HepG2 (cell line): Measurements from ENCODE around the gene CIBAR2. TPM values are rescaled to one million over a fixed set of nuclear protein-coding genes. Genes with fewer than 3 reads are reported as not detected.
A peak's percentile ranks its signal among the peaks of the same experiment; 100 is the strongest.

Experiments used
- ATAC-seq: fragments of 200-7000 bp; cut with Tn5 transposase; 3 replicates; pipeline ENCODE4 v1.9.1; 2020; ENCODE audit warnings: mild to moderate bottlenecking, moderate library complexity
- BruUV-seq: library from RNA; stranded (reverse); fragments of 400-500 nt; replicated peaks from 2 replicates; lab custom pipeline; 2021; lab: Mats Ljungman, UMichigan
- CTCF ChIA-PET: fragments of 300-600 bp; formaldehyde crosslinking; extraction: SDS; loops from one replicate; lab custom pipeline; 2021; ENCODE audit warnings: low total read pairs, inconsistent platforms, low intra/inter-chr PET ratio; lab: Yijun Ruan, JAX
- POLR2A ChIA-PET: fragments of 350-600 bp; sonication (Branson Sonifier 250); formaldehyde crosslinking; loops from one replicate; lab custom pipeline; 2020; ENCODE audit warnings: antibody characterized with exemption, inconsistent platforms; lab: Yijun Ruan, JAX
- DNase-seq: peaks from one replicate; pipeline ENCODE4 v3.0.0-alpha.2; 2015; ENCODE audit warnings: low spot score
- FAIRE-seq: peaks from 3 replicates; lab custom pipeline; 2011; peaks lifted over from hg19 to GRCh38; lab: Jason Lieb, UNC
- H2AFZ ChIP-seq: one replicate; pipeline ENCODE4 v1.6.1; 2011; ENCODE audit warnings: low read length, inconsistent platforms
- H3K27ac ChIP-seq: fragments of 300-600 bp; 3 replicates; pipeline ENCODE4 v1.8.0; 2011; ENCODE audit warnings: mixed run types, mild to moderate bottlenecking, mixed read lengths, low read length, inconsistent platforms; ENCODE audit not compliant: insufficient read depth; ENCODE audit errors: extremely low read length
- H3K27me3 ChIP-seq, 2 experiments: fragments of 200-600 bp in 1 of 2; 2 replicates in 1 of 2; 3 replicates in 1 of 2; pipeline versions ENCODE4 v1.6.0 to v1.8.0; 2011; ENCODE audit warnings: low read length in 2 of 2, mild to moderate bottlenecking in 2 of 2, moderate library complexity in 2 of 2, inconsistent platforms in 1 of 2; ENCODE audit not compliant: insufficient read depth in 2 of 2, control insufficient read depth in 1 of 2
- H3K36me3 ChIP-seq, 2 experiments: fragments of 200-600 bp in 1 of 2; replicated peaks in 1 of 2; 2 replicates in 1 of 2; 3 replicates in 1 of 2; pipeline versions ENCODE4 v1.5.1 to v1.8.0; 2011; ENCODE audit warnings: low read length in 2 of 2, inconsistent platforms in 1 of 2; ENCODE audit not compliant: insufficient read depth in 2 of 2, control insufficient read depth in 1 of 2
- H3K4me1 ChIP-seq: 2 replicates; pipeline ENCODE4 v1.5.1; 2012; ENCODE audit warnings: low read length, inconsistent platforms; ENCODE audit not compliant: insufficient read depth
- H3K4me2 ChIP-seq: 2 replicates; pipeline ENCODE4 v1.6.0; 2011; ENCODE audit warnings: low read depth, low read length, inconsistent platforms
- H3K4me3 ChIP-seq, 3 experiments: fragments of 200-600 bp in 1 of 3; sonication (generic), shearing (Covaris generic) in 1 of 3; replicated peaks in 1 of 3; 2 replicates each; pipeline ENCODE4 v1.5.1; 2011 to 2016; ENCODE audit warnings: low read length in 3 of 3, inconsistent platforms in 2 of 3, low read depth in 2 of 3, mild to moderate bottlenecking in 2 of 3, control low read depth in 1 of 3, mixed read lengths in 1 of 3; ENCODE audit not compliant: insufficient read depth in 1 of 3
- H3K79me2 ChIP-seq: one replicate; pipeline ENCODE4 v1.6.1; 2011; ENCODE audit warnings: low read length, inconsistent platforms; ENCODE audit not compliant: insufficient read depth
- H3K9ac ChIP-seq: 2 replicates; pipeline ENCODE4 v1.6.0; 2011; ENCODE audit warnings: mild to moderate bottlenecking, low read depth, low read length, inconsistent platforms; ENCODE audit not compliant: insufficient read depth
- H3K9me3 ChIP-seq: 2 replicates; pipeline ENCODE4 v1.5.1; 2012; ENCODE audit warnings: mild to moderate bottlenecking, low read length
- H4K20me1 ChIP-seq: 2 replicates; pipeline ENCODE4 v1.6.0; 2011; ENCODE audit warnings: inconsistent platforms, mild to moderate bottlenecking, low read length, moderate library complexity; ENCODE audit not compliant: insufficient read depth
- CBFB ChIP-seq: sonication (generic); formaldehyde crosslinking; IDR thresholded peaks from 2 replicates; pipeline ENCODE4 v1.4.0; 2020; ENCODE audit warnings: missing genetic modification reagents
- DDIT3 ChIP-seq: sonication (generic); formaldehyde crosslinking; IDR thresholded peaks from 2 replicates; pipeline ENCODE4 v1.4.0; 2020; ENCODE audit warnings: mild to moderate bottlenecking, missing genetic modification reagents
- GFI1 ChIP-seq: sonication (generic); formaldehyde crosslinking; IDR thresholded peaks from 2 replicates; pipeline ENCODE4 v1.5.0; 2020; ENCODE audit warnings: missing genetic modification reagents, mild to moderate bottlenecking, borderline replicate concordance
- HNRNPH1 ChIP-seq: fragments of 200-400 bp; formaldehyde crosslinking; optimal IDR thresholded peaks from 2 replicates; pipeline ENCODE3; 2017; ENCODE audit warnings: mild to moderate bottlenecking, low read depth, low read length
- IRF9 ChIP-seq: sonication (generic); formaldehyde crosslinking; IDR thresholded peaks from 2 replicates; pipeline ENCODE4 v1.8.0; 2022; ENCODE audit warnings: missing genetic modification reagents, mild to moderate bottlenecking, borderline replicate concordance
- MLX ChIP-seq: IDR thresholded peaks from 2 replicates; pipeline ENCODE4 v1.6.1; 2016
- NAIF1 ChIP-seq: sonication (generic); formaldehyde crosslinking; IDR thresholded peaks from 2 replicates; pipeline ENCODE4 v1.5.0; 2020; ENCODE audit warnings: mild to moderate bottlenecking, missing genetic modification reagents, borderline replicate concordance
- SIN3B ChIP-seq: fragments of 150-350 bp; IDR thresholded peaks from 2 replicates; pipeline ENCODE4 v1.6.1; 2014; ENCODE audit warnings: low read length
- TCF12 ChIP-seq, 2 experiments: fragments of 450-650 bp in 1 of 2; sonication (generic) in 1 of 2; formaldehyde crosslinking in 1 of 2; IDR thresholded peaks; 2 replicates each; pipeline versions ENCODE4 v1.6.1 to v1.8.0; 2017 to 2022; ENCODE audit warnings: antibody characterized with exemption in 1 of 2, mild to moderate bottlenecking in 1 of 2, missing genetic modification reagents in 1 of 2, moderate library complexity in 1 of 2
- TOE1 ChIP-seq: sonication (generic); formaldehyde crosslinking; IDR thresholded peaks from 2 replicates; pipeline ENCODE4 v1.4.0; 2020; ENCODE audit warnings: mild to moderate bottlenecking, missing genetic modification reagents
- XBP1 ChIP-seq: sonication (generic); formaldehyde crosslinking; IDR thresholded peaks from 2 replicates; pipeline ENCODE4 v1.5.0; 2020; ENCODE audit warnings: missing genetic modification reagents
- ZHX2 ChIP-seq, 2 experiments: sonication (generic) in 1 of 2; formaldehyde crosslinking in 1 of 2; IDR thresholded peaks; 2 replicates each; pipeline versions ENCODE4 v1.6.1 to v1.9.0; 2014 to 2022; ENCODE audit warnings: antibody characterized with exemption in 1 of 2, borderline replicate concordance in 1 of 2, inconsistent platforms in 1 of 2, low read depth in 1 of 2, missing genetic modification reagents in 1 of 2
- ZNF317 ChIP-seq: sonication (generic); formaldehyde crosslinking; IDR thresholded peaks from 2 replicates; pipeline ENCODE4 v1.5.0; 2020; ENCODE audit warnings: mild to moderate bottlenecking, missing genetic modification reagents
- ZNF597 ChIP-seq: sonication (generic); formaldehyde crosslinking; IDR thresholded peaks from 2 replicates; pipeline ENCODE4 v1.5.0; 2020; ENCODE audit warnings: missing genetic modification reagents
- ZSCAN29 ChIP-seq: sonication (generic); formaldehyde crosslinking; conservative IDR thresholded peaks from 2 replicates; pipeline ENCODE4 v1.4.0; 2020; ENCODE audit warnings: mild to moderate bottlenecking, missing genetic modification reagents
- WGBS: methylation state at CpG from one replicate; pipeline ENCODE4 v1.1.6; 2017; ENCODE audit warnings: low lambda C conversion rate; 5-methylcytosine and 5-hydroxymethylcytosine counted together
- in situ Hi-C: cut with HindIII; loops from 2 replicates; pipeline ENCODE4 v1.10.0; 2017; ENCODE audit warnings: low pct_unique_long_range_greater_than_20kb; ENCODE audit not compliant: extremely low pct_ligation_motif_present
- intact Hi-C: fragments of 100-400 bp; cut with micrococcal nuclease; formaldehyde crosslinking; loops from one replicate; pipeline ENCODE4 v1.10.0; 2022; ENCODE audit not compliant: unreplicated experiment
- polyA plus RNA-seq, 8 experiments: library from polyadenylated mRNA; depleted of rRNA in 3 of 8; stranded (reverse) in 7 of 8; unstranded in 1 of 8; fragments of >200 nt; fragmentation: Illumina TruSeq in 4 of 8; extraction: Trizol in 4 of 8; gene quantifications; 2 replicates each; pipeline versions ENCODE4 v1.2.1 to v1.2.3, GENCODE V29; 2011 to 2016; ENCODE audit warnings: low read depth in 4 of 8, missing spikeins in 1 of 8, mixed read lengths in 1 of 8; ENCODE audit not compliant: insufficient read depth in 1 of 8
- total RNA-seq, 5 experiments: library from RNA; depleted of rRNA; stranded (reverse); fragments of >200 nt; fragmentation: Illumina TruSeq; extraction: Trizol; gene quantifications; 2 replicates each; pipeline ENCODE4 v1.2.3, GENCODE V29; 2016; ENCODE audit warnings: low read depth in 1 of 5

CIBAR2 gene
- total and polyA plus RNA-seq, 2 of the 13 experiments (the other 11 are each of a cell fraction or from before 2014, with no cell fraction given), result not detected

- peaks cover 98% of the 10 kb centered on the region for H3K4me1 ChIP-seq
- DNase-seq (no peak), FAIRE-seq (no peak), ATAC-seq (no peak)
- CTCF ChIA-PET, result interaction anchor here (1.4 kb wide), 1 partner anchor 32 kb away, joined by 4 read pairs; no protein-coding TSS in a partner anchor
- H3K9ac ChIP-seq, result no peak overlapping the region
- WGBS, result 70% methylated on average over 12 of the region's 12 CpGs
- peak overlapping the region; percentile 75 for H3K4me2 ChIP-seq
- peak overlapping the region in 1 of 3 experiments; percentile 31; a peak in 1 of 6 replicates for H3K4me3 ChIP-seq
- no peak overlapping the region for H2AFZ ChIP-seq
- in situ Hi-C loops (no loop called here), intact Hi-C loops (no loop called here)
- H3K9me3 ChIP-seq, result no peaks in the 10 kb centered on the region
- no peaks in the 10 kb centered on the region for H3K79me2 ChIP-seq
- POLR2A ChIA-PET, result interaction anchor here (0.8 to 11.3 kb wide), 13 partner anchors 8 to 129 kb away, joined by 3 to 293 read pairs (median 6); partner anchors contain the start of gene ZDHHC7
- peak overlapping the region; percentile 54 for H3K27ac ChIP-seq
- H3K27me3 ChIP-seq, result peaks cover 0 to 33% of the 10 kb centered on the region in 2 experiments; a peak in 4 of 5 replicates
- BruUV-seq, result no TSS peak
- no peaks in the 10 kb centered on the region for H4K20me1 ChIP-seq
- no peaks in the 10 kb centered on the region for H3K36me3 ChIP-seq
- TF ChIP-seq IRF9 (CRISPR knock-in tag) (no peak), CBFB (CRISPR knock-in tag) (no peak), HNRNPH1 (no peak), ZSCAN29 (CRISPR knock-in tag) (no peak), MLX (CRISPR knock-in tag) (no peak), TOE1 (CRISPR knock-in tag) (no peak), DDIT3 (CRISPR knock-in tag) (no peak), NAIF1 (CRISPR knock-in tag) (no peak), ZNF597 (no peak), GFI1 (CRISPR knock-in tag) (no peak), TCF12 (IDR thresholded peaks at IDR 0.05) (no peak), TCF12 (CRISPR knock-in tag; IDR thresholded peaks at IDR 0.05) (no peak), XBP1 (CRISPR knock-in tag) (no peak), SIN3B (no peak), ZHX2 (IDR thresholded peaks at IDR 0.05; ENCODE audit: low read depth) (no peak), ZHX2 (CRISPR knock-in tag; IDR thresholded peaks at IDR 0.05; ENCODE audit: borderline replicate concordance) (no peak), ZNF317 (CRISPR knock-in tag) (no peak)
Observed at GRCh38 chr16:85140455-85141012, 28.3 kb upstream of the CIBAR2 start.
